K562 (cell line): Measurements from ENCODE around the gene PHLPP2. TPM values are rescaled to one million over a fixed set of nuclear protein-coding genes. Genes with fewer than 3 reads are reported as not detected.

Source experiments
- ATAC-seq: fragments of 200-7000 bp; cut with Tn5 transposase; 3 replicates; pipeline ENCODE4 v1.9.1; 2020; ENCODE audit warnings: moderate library complexity
- BruUV-seq: library from RNA; stranded (reverse); fragments of 400-500 nt; replicated peaks from 2 replicates; lab custom pipeline; 2021; lab: Mats Ljungman, UMichigan
- CTCF ChIA-PET: fragments of 300-600 bp; formaldehyde crosslinking; extraction: SDS; loops from one replicate; lab custom pipeline; 2021; ENCODE audit warnings: low intra/inter-chr PET ratio; lab: Yijun Ruan, JAX
- POLR2A ChIA-PET: fragments of 300-600, 350-650 bp; sonication (Branson Sonifier 250); formaldehyde crosslinking; extraction: SDS; loops from one replicate; lab custom pipeline; 2021; ENCODE audit warnings: antibody characterized with exemption, inconsistent platforms; lab: Yijun Ruan, JAX
- DNase-seq, 4 experiments: peaks; one replicate each; pipeline versions ENCODE4 v3.0.0 to v3.0.0-alpha.2; 2011 to 2018; ENCODE audit warnings: low spot score in 3 of 4, mixed read lengths in 3 of 4; ENCODE audit errors: extremely low read depth in 1 of 4
- FAIRE-seq: peaks from 2 replicates; lab custom pipeline; 2011; peaks lifted over from hg19 to GRCh38; lab: Jason Lieb, UNC
- H2AFZ ChIP-seq: 2 replicates; pipeline ENCODE4 v1.6.0; 2011; ENCODE audit warnings: low read depth, low read length, control low read depth, inconsistent platforms
- H3K27ac ChIP-seq: fragments of 200-600 bp; 3 replicates; pipeline ENCODE4 v1.8.0; 2011; ENCODE audit warnings: low read depth, mild to moderate bottlenecking, control low read depth, inconsistent platforms, low read length, moderate library complexity, mixed read lengths; ENCODE audit errors: extremely low read depth
- H3K27me3 ChIP-seq, 2 experiments: fragments of 300-600 bp in 1 of 2; 2 replicates in 1 of 2; 3 replicates in 1 of 2; pipeline versions ENCODE4 v1.6.0 to v1.8.0; 2011; ENCODE audit warnings: inconsistent platforms in 2 of 2, low read length in 2 of 2, mild to moderate bottlenecking in 1 of 2, mixed read lengths in 1 of 2, moderate library complexity in 1 of 2; ENCODE audit not compliant: control insufficient read depth in 2 of 2, insufficient read depth in 2 of 2
- H3K36me3 ChIP-seq: fragments of 300-600 bp; 3 replicates; pipeline ENCODE4 v1.8.0; 2011; ENCODE audit warnings: mild to moderate bottlenecking, low read length, inconsistent platforms; ENCODE audit not compliant: control insufficient read depth, insufficient read depth
- H3K4me1 ChIP-seq, 2 experiments: fragments of 200-600 bp in 1 of 2; replicated peaks in 1 of 2; 2 replicates in 1 of 2; 3 replicates in 1 of 2; pipeline versions ENCODE4 v1.5.1 to v1.8.0; 2011; ENCODE audit warnings: inconsistent platforms in 2 of 2, low read length in 2 of 2, mild to moderate bottlenecking in 1 of 2, mixed read lengths in 1 of 2, moderate library complexity in 1 of 2; ENCODE audit not compliant: control insufficient read depth in 2 of 2, insufficient read depth in 2 of 2
- H3K4me2 ChIP-seq: 2 replicates; pipeline ENCODE4 v1.6.1; 2011; ENCODE audit warnings: low read length, control low read depth, inconsistent platforms, mixed read lengths; ENCODE audit not compliant: insufficient read depth
- H3K4me3 ChIP-seq: fragments of 200-600 bp; sonication (generic), shearing (Covaris generic); 2 replicates; pipeline ENCODE4 v1.5.1; 2016; ENCODE audit warnings: control low read depth, inconsistent platforms
- H3K79me2 ChIP-seq: fragments of 200-600 bp; 3 replicates; pipeline ENCODE4 v1.8.0; 2011; ENCODE audit warnings: low read length, inconsistent platforms; ENCODE audit not compliant: control insufficient read depth, insufficient read depth
- H3K9ac ChIP-seq, 2 experiments: 2 replicates each; pipeline versions ENCODE4 v1.6.0 to v1.6.1; 2011; ENCODE audit warnings: low read depth in 2 of 2, low read length in 2 of 2, control low read depth in 1 of 2, inconsistent platforms in 1 of 2, mild to moderate bottlenecking in 1 of 2, mixed read lengths in 1 of 2; ENCODE audit not compliant: insufficient read depth in 1 of 2
- H3K9me1 ChIP-seq: one replicate; pipeline ENCODE4 v1.6.0; 2011; ENCODE audit warnings: inconsistent platforms, mild to moderate bottlenecking, low read length, moderate library complexity; ENCODE audit not compliant: control insufficient read depth, insufficient read depth
- H3K9me3 ChIP-seq: replicated peaks from 2 replicates; pipeline ENCODE4 v1.5.1; 2011; ENCODE audit warnings: low read depth, low read length, inconsistent platforms; ENCODE audit not compliant: control insufficient read depth, insufficient read depth
- H4K20me1 ChIP-seq: replicated peaks from 2 replicates; pipeline ENCODE4 v1.6.1; 2011; ENCODE audit warnings: low read length, inconsistent platforms, mixed read lengths; ENCODE audit not compliant: control insufficient read depth, insufficient read depth
- FOXJ3 ChIP-seq: sonication (generic); formaldehyde crosslinking; IDR thresholded peaks from 2 replicates; pipeline ENCODE4 v1.4.0; 2020; ENCODE audit warnings: mild to moderate bottlenecking, missing genetic modification reagents
- MAFK ChIP-seq: IDR thresholded peaks from 2 replicates; pipeline ENCODE4 v1.6.1; 2011; ENCODE audit warnings: low read length, improper control_type of control experiment
- ZNF133 ChIP-seq: fragments of 250-450 bp; sonication (Bioruptor Pico); IDR thresholded peaks from 2 replicates; pipeline ENCODE4 v1.4.0; 2020; ENCODE audit warnings: mild to moderate bottlenecking
- ZNF217 ChIP-seq: sonication (generic); formaldehyde crosslinking; IDR thresholded peaks from 2 replicates; pipeline ENCODE4 v1.8.0; 2022; ENCODE audit warnings: mild to moderate bottlenecking, missing genetic modification reagents
- ZNF431 ChIP-seq: sonication (generic); formaldehyde crosslinking; IDR thresholded peaks from 2 replicates; pipeline ENCODE4 v1.8.0; 2022; ENCODE audit warnings: mild to moderate bottlenecking, missing genetic modification reagents
- ZNF586 ChIP-seq: fragments of 450-650 bp; formaldehyde crosslinking; conservative IDR thresholded peaks from 2 replicates; pipeline ENCODE4 v1.4.0; 2020; ENCODE audit warnings: mild to moderate bottlenecking, moderate library complexity
- WGBS: fragments of 100-300 bp; shearing (Covaris generic); methylation state at CpG from one replicate; pipeline ENCODE4 v1.1.6; 2016; ENCODE audit warnings: low coverage, mixed read lengths; ENCODE audit not compliant: insufficient coverage; ENCODE audit errors: missing lambda C conversion rate; 5-methylcytosine and 5-hydroxymethylcytosine counted together
- in situ Hi-C: fragments of 300-500 bp; cut with MboI; formaldehyde crosslinking; loops from 4 replicates; pipeline ENCODE4 v1.15.0; 2018; ENCODE audit warnings: inconsistent platforms, mixed read lengths
- intact Hi-C: fragments of 100-400 bp; cut with micrococcal nuclease; formaldehyde crosslinking; loops from 2 replicates; pipeline ENCODE4 v1.14.2; 2022
- polyA plus RNA-seq, 8 experiments: library from polyadenylated mRNA; depleted of rRNA in 4 of 8; stranded (reverse) in 5 of 8; unstranded in 3 of 8; fragments of >200 nt; fragmentation: Nextera tagmentation in 2 of 8; fragmentation: Illumina TruSeq in 1 of 8; extraction: Ambion mirVana in 2 of 8; extraction: Trizol in 1 of 8; gene quantifications; 2 replicates each; pipeline versions ENCODE4 v1.2.1 to v1.2.3, GENCODE V29; 2011 to 2014; ENCODE audit warnings: inconsistent platforms in 1 of 8, missing spikeins in 1 of 8
- total RNA-seq, 7 experiments: library from RNA; depleted of rRNA in 6 of 7; stranded (reverse); fragments of >200 nt in 6 of 7; fragmentation: Illumina TruSeq in 2 of 7; extraction: Trizol in 2 of 7; gene quantifications; 2 replicates each; pipeline versions ENCODE4 v1.2.1 to v1.2.3, GENCODE V29; 2011 to 2021; ENCODE audit warnings: low replicate concordance in 1 of 7

The PHLPP2 gene
- total and polyA plus RNA-seq, 9 of the 15 experiments (the other 6 are each of a cell fraction or from before 2014, with no cell fraction given) = 0.60 to 7.1 (median 2.6) TPM

DNA sequence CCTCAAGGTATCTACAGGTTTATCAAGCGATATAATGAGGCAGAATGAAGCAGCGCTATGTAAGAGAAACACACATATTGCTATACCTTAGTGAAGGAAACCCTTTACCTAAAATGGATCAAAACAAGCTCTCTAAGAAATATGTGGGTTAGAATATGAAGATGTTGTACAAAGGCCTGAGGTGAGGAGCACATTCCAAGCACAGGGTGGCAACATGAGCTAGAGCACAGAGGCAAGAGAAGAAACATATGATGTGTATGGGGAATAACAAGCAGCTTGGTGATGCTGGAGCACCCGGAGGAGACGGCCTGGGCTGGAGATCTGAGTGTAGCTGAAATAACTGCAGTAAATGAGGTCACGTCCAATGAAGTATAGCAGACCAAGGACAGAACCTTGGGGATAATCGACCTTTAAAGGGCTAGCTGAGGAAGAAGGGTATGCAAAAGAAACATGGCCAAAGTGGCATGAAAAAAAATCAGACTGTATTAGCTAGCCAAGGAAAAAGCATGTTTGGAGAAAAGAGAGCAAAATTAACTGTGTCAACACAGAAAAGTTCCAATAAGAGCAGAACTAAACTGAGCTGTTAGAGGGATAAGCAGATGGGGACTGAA, 54.5 kb downstream of the PHLPP2 start:
- FAIRE-seq (no peak), ATAC-seq (no peak), DNase-seq (no peak)
- ChIA-PET POLR2A (interaction anchor here (0.9 kb wide), 1 partner anchor 23 kb away, joined by 4 read pairs; no protein-coding TSS in a partner anchor), CTCF (no interaction called here)
- intact Hi-C loops (no loop called here), in situ Hi-C loops (no loop called here)
- Histone ChIP-seq H3K9me3 (no peaks in the 10 kb centered on the region), H3K27ac (no peak overlapping the region), H3K36me3 (peaks cover 36% of the 10 kb centered on the region; the same call in 2 of the 3 replicates), H3K4me3 (no peak overlapping the region), H3K79me2 (no peaks in the 10 kb centered on the region), H3K4me1 (no peaks in the 10 kb centered on the region)
- 71% methylated on average over 6 of the region's 6 CpGs for WGBS
- no peak for TF ChIP-seq ZNF431 (CRISPR knock-in tag)
- TF ChIP-seq MAFK = no peak
- no peak for TF ChIP-seq ZNF586 (CRISPR knock-in tag)
- no peak for TF ChIP-seq FOXJ3
- no peak for TF ChIP-seq ZNF217 (CRISPR knock-in tag)
- no peak for TF ChIP-seq ZNF133 (CRISPR knock-in tag)
- TF ChIP-seq, all 486 proteins: peak for 0
- Histone ChIP-seq H3K9ac (no peak overlapping the region), H3K9me1 (no peaks in the 10 kb centered on the region), H3K4me2 (no peak overlapping the region), H4K20me1 (no peaks in the 10 kb centered on the region), H2AFZ (no peak overlapping the region), H3K27me3 (no peaks in the 10 kb centered on the region)
- BruUV-seq = no TSS peak
